ENCODE measurements around the gene KLHDC3. TPM values are rescaled to one million over a fixed set of nuclear protein-coding genes. Genes with fewer than 3 reads are reported as not detected.

KLHDC3 gene
- total and polyA plus RNA-seq, 10 of the 15 experiments (the other 5 are each of a cell fraction or from before 2014, with no cell fraction given) = 2.4 to 102 (median 55.4) TPM

GRCh38 chr6:43060755-43061633 lies 46.9 kb downstream of the KLHDC3 start (continued):
- TF ChIP-seq E2F4 (IDR thresholded peaks at IDR 0.05; ENCODE audit: low read depth, low read length) = no peak
- no peak for TF ChIP-seq PAX8 (IDR thresholded peaks at IDR 0.05)
- no peak for TF ChIP-seq BCL3 (IDR thresholded peaks at IDR 0.05; ENCODE audit: borderline replicate concordance, insufficient read depth, low read depth, low read length, poor library complexity, severe bottlenecking)
- TF ChIP-seq IKZF1 (conservative IDR thresholded peaks at IDR 0.05) = no peak
- no peak for TF ChIP-seq RUNX3 (IDR thresholded peaks at IDR 0.05; ENCODE audit: low read length)

- ChIA-PET RAD21 (ENCODE audit: unreplicated experiment) (interaction anchor here (3.0 kb wide), 1 partner anchor 82 kb away, joined by 16 read pairs; no protein-coding TSS in a partner anchor), POLR2A (interaction anchor here (1.1 kb wide), 1 partner anchor 78 kb away, joined by 3 read pairs; the partner anchor contains the start of gene PPP2R5D), SMC1A (ENCODE audit: uncharacterized antibody, unreplicated experiment) (no interaction called here), CTCF (no interaction called here)
- no peaks in the 10 kb centered on the region for H3K27me3 ChIP-seq (replicated peaks in 1 of 2; ENCODE audit: control insufficient read depth in 2 of 2, insufficient read depth in 2 of 2, low read length in 1 of 2)
- no peak overlapping the region for H3K4me3 ChIP-seq
- no peaks in the 10 kb centered on the region for H3K9me3 ChIP-seq (replicated peaks; ENCODE audit: control insufficient read depth, insufficient read depth, low read length)
- H3K4me1 ChIP-seq (ENCODE audit: control insufficient read depth, insufficient read depth, low read length) = peaks cover 3% of the 10 kb centered on the region; the same call in 1 of the 2 replicates
- ATAC-seq = no peak
- 56% methylated on average over 2 of the region's 2 CpGs for WGBS (ENCODE audit: insufficient coverage, insufficient replicate concordance, low lambda C conversion rate, missing lambda C conversion rate)
- intact Hi-C loops (cut with micrococcal nuclease; ENCODE audit: unreplicated experiment) = no loop called here
- H3K36me3 ChIP-seq (ENCODE audit: control insufficient read depth in 2 of 2, insufficient read depth in 2 of 2, low read length in 1 of 2) = no peaks in the 10 kb centered on the region; a peak in 1 of 4 replicates
- H3K4me2 ChIP-seq (ENCODE audit: control insufficient read depth, insufficient read depth) = no peak overlapping the region
- no peaks in the 10 kb centered on the region for H4K20me1 ChIP-seq (ENCODE audit: control insufficient read depth, insufficient read depth)
- peaks cover 15% of the 10 kb centered on the region for H3K79me2 ChIP-seq (ENCODE audit: control insufficient read depth, insufficient read depth, low read length)
- H3K27ac ChIP-seq (ENCODE audit: control insufficient read depth, insufficient read depth) = no peak overlapping the region
- in situ Hi-C loops (cut with MboI) = no loop called here
- FAIRE-seq = no peak
- no peak overlapping the region for H2AFZ ChIP-seq (ENCODE audit: control insufficient read depth, low read depth, low read length)
- H3K9ac ChIP-seq (ENCODE audit: control insufficient read depth, insufficient read depth, low read length) = no peak overlapping the region
- no peak for DNase-seq (ENCODE audit: low read depth, low spot score)
- no TSS peak for BruUV-seq (replicated peaks)
- TF ChIP-seq SPI1 (IDR thresholded peaks at IDR 0.05; ENCODE audit: borderline replicate concordance, insufficient read depth, low read depth, low read length) (no peak), CUX1 (IDR thresholded peaks at IDR 0.05; ENCODE audit: insufficient replicate concordance, low read depth, low read length) (no peak), FOXK2 (IDR thresholded peaks at IDR 0.05) (no peak), CEBPB (IDR thresholded peaks at IDR 0.05; ENCODE audit: borderline replicate concordance in 1 of 2, low read depth in 2 of 2, low read length in 2 of 2) (no peak), YBX1 (IDR thresholded peaks at IDR 0.05) (no peak), RELB (IDR thresholded peaks at IDR 0.05; ENCODE audit: low read depth) (no peak)
Observed at GRCh38 chr6:43061861-43062260, 47.8 kb downstream of the KLHDC3 start.

Data from GM12878 (cell line).